HG03039 (cell line): ENCODE results near the gene OR10H2.
"Not testable (repeated sequence)": the region's sequence is repeated elsewhere in the genome, so short reads cannot be mapped to it uniquely, and the experiment has no call there.

Experiments used
- ATAC-seq: cut with Tn5 transposase; IDR thresholded peaks from one replicate; pipeline ENCODE4 v1.9.1; 2021; ENCODE audit warnings: mild to moderate bottlenecking, moderate library complexity; ENCODE audit not compliant: unreplicated experiment

OR10H2 gene

GRCh38 chr19:15727724-15728123, at the start of gene OR10H2:
Gene OR10H2 (plus strand): TSS chr19:15728024. CDS start chr19:15728044, 20 bp downstream.
- no peak for ATAC-seq

- no peak for ATAC-seq
These were observed 48.7 kb upstream of the OR10H2 start for GRCh38 chr19:15679089-15679488.

- ATAC-seq: not testable (repeated sequence)
These were observed 48.0 kb upstream of the OR10H2 start for GRCh38 chr19:15679865-15680264.

- no peak for ATAC-seq
These were observed 47.1 kb upstream of the OR10H2 start for GRCh38 chr19:15680478-15681322.

GRCh38 chr19:15683411-15683810, 44.4 kb upstream of the OR10H2 start:
- no peak for ATAC-seq

- ATAC-seq: no peak
These were observed 43.0 kb upstream of the OR10H2 start for GRCh38 chr19:15684828-15685227.

- ATAC-seq: no peak
These were observed 31.1 kb upstream of the OR10H2 start for GRCh38 chr19:15696654-15697194.

GRCh38 chr19:15701757-15702533, 25.9 kb upstream of the OR10H2 start:
- ATAC-seq: no peak

- ATAC-seq: no peak
These were observed 25.3 kb upstream of the OR10H2 start for GRCh38 chr19:15702534-15702930.

GRCh38 chr19:15714638-15715037, 13.2 kb upstream of the OR10H2 start:
- ATAC-seq: no peak

- ATAC-seq: no peak
These were observed 12.2 kb upstream of the OR10H2 start for GRCh38 chr19:15715642-15716041.

GRCh38 chr19:15717809-15718208, 10.0 kb upstream of the OR10H2 start:
- ATAC-seq: no peak

GRCh38 chr19:15721268-15721667, 6.6 kb upstream of the OR10H2 start:
- no peak for ATAC-seq

- ATAC-seq: no peak
These were observed 4.9 kb upstream of the OR10H2 start for GRCh38 chr19:15722956-15723355.

- ATAC-seq: no peak
These were observed 2.7 kb downstream of the OR10H2 start for GRCh38 chr19:15730538-15730937.

- no peak for ATAC-seq
These were observed 4.6 kb downstream of the OR10H2 start for GRCh38 chr19:15732388-15732787.

GRCh38 chr19:15733895-15734294, 6.1 kb downstream of the OR10H2 start:
- ATAC-seq: no peak

GRCh38 chr19:15737722-15738121, 9.9 kb downstream of the OR10H2 start, which contains the start of gene OR10H3:
Gene OR10H3 (plus strand): TSS chr19:15737985. CDS start chr19:15741393, 3,408 bp downstream.
- no peak for ATAC-seq

GRCh38 chr19:15740785-15741184, 13.0 kb downstream of the OR10H2 start:
- no peak for ATAC-seq

- ATAC-seq: no peak
These were observed 20.4 kb downstream of the OR10H2 start for GRCh38 chr19:15748239-15748638.

- ATAC-seq: no peak
These were observed 30.6 kb downstream of the OR10H2 start for GRCh38 chr19:15758379-15758778.
